K562 (cell line): ENCODE results near the gene CYP2W1. TPM values are rescaled to one million over a fixed set of nuclear protein-coding genes. Genes with fewer than 3 reads are reported as not detected.

ENCODE experiments used
- CHD2 ChIP-seq: IDR thresholded peaks from 2 replicates; pipeline ENCODE4 v1.6.1; 2011; ENCODE audit warnings: low read depth, low read length
- NFIX ChIP-seq: fragments of 250-450 bp; sonication (Bioruptor Pico); IDR thresholded peaks from 2 replicates; pipeline ENCODE4 v1.4.0; 2020; ENCODE audit warnings: low read depth, mild to moderate bottlenecking, moderate library complexity
- POLR2G ChIP-seq: fragments of 200-400 bp; formaldehyde crosslinking; IDR thresholded peaks from 2 replicates; pipeline ENCODE4 v1.6.1; 2017; ENCODE audit warnings: low read depth, mild to moderate bottlenecking, antibody characterized with exemption, low read length, moderate library complexity
- RBBP5 ChIP-seq: fragments of 200-600 bp; sonication (generic); IDR thresholded peaks from 2 replicates; pipeline ENCODE4 v1.6.1; 2012; ENCODE audit warnings: borderline replicate concordance, mild to moderate bottlenecking, low read length, control low read depth, inconsistent platforms; ENCODE audit not compliant: insufficient read depth, poor library complexity, severe bottlenecking
- SP1 ChIP-seq: sonication (generic); formaldehyde crosslinking; IDR thresholded peaks from 2 replicates; pipeline ENCODE4 v1.8.1; 2022; ENCODE audit warnings: mild to moderate bottlenecking, missing genetic modification reagents
- TEAD4 ChIP-seq, 2 experiments: sonication (generic) in 1 of 2; formaldehyde crosslinking in 1 of 2; IDR thresholded peaks; 2 replicates each; pipeline versions ENCODE4 v1.6.1 to v1.8.0; 2012 to 2022; ENCODE audit warnings: borderline replicate concordance in 1 of 2, inconsistent platforms in 1 of 2, low read length in 1 of 2, mild to moderate bottlenecking in 1 of 2, missing genetic modification reagents in 1 of 2
- polyA plus RNA-seq, 8 experiments: library from polyadenylated mRNA; depleted of rRNA in 4 of 8; stranded (reverse) in 5 of 8; unstranded in 3 of 8; fragments of >200 nt; fragmentation: Nextera tagmentation in 2 of 8; fragmentation: Illumina TruSeq in 1 of 8; extraction: Ambion mirVana in 2 of 8; extraction: Trizol in 1 of 8; gene quantifications; 2 replicates each; pipeline versions ENCODE4 v1.2.1 to v1.2.3, GENCODE V29; 2011 to 2014; ENCODE audit warnings: inconsistent platforms in 1 of 8, missing spikeins in 1 of 8
- total RNA-seq, 7 experiments: library from RNA; depleted of rRNA in 6 of 7; stranded (reverse); fragments of >200 nt in 6 of 7; fragmentation: Illumina TruSeq in 2 of 7; extraction: Trizol in 2 of 7; gene quantifications; 2 replicates each; pipeline versions ENCODE4 v1.2.1 to v1.2.3, GENCODE V29; 2011 to 2021; ENCODE audit warnings: low replicate concordance in 1 of 7
- TF ChIP-seq, protein P1 (sequence below), 3 experiments: IDR thresholded peaks in 2 of 3; conservative IDR thresholded peaks in 1 of 3; 2 replicates each; pipeline ENCODE4 v1.5.1; 2011 to 2012; ENCODE audit warnings: low read length in 3 of 3, mild to moderate bottlenecking in 3 of 3, control low read depth in 2 of 3, improper control_type of control experiment in 1 of 3, inconsistent platforms in 1 of 3, low read depth in 1 of 3, mixed read lengths in 1 of 3, moderate library complexity in 1 of 3; ENCODE audit not compliant: insufficient read depth in 2 of 3

The CYP2W1 gene
- total and polyA plus RNA-seq, 9 of the 15 experiments (the other 6 are each of a cell fraction or from before 2014, with no cell fraction given), result not detected

DNA sequence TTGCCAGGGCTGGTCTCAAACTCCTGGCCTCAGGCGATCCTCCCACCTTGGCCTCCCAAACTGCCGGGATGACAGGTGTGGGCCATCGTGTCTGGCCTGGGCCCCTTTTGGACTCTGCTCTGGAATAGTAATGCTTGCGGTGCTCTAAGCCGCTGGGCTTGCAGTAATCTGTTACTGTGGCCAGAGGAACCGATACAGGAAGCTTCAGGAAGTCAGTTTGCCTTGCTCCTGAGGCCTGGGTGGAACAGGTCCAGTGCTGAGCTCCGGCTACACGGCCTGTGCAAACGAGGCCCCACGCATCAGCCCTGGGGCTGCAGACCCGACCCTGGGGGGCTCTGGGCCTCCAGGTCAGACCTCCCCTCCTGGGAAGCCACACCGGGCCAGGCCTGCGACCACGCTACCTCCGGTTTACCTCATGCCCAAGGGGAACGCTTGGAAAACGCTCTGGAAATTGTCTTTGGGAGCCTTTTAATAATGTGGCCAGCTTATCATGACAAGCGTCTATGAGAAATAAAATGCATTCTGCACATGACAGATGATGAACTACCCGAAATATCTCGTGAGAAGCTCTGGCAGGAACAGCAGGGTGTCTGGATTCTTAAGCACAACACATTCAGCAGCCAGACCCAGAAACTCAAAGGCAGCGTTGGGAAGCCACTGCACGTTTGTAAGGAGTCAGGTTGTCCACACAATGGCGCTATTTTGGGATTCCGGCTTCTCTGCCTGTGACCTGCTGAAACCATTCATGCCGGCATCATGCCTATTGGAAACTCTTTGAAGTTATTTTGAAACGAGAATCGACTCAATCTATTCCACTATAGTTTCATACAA is 18.4 kb upstream of the CYP2W1 start (continued):
- TF ChIP-seq, protein P1, sequence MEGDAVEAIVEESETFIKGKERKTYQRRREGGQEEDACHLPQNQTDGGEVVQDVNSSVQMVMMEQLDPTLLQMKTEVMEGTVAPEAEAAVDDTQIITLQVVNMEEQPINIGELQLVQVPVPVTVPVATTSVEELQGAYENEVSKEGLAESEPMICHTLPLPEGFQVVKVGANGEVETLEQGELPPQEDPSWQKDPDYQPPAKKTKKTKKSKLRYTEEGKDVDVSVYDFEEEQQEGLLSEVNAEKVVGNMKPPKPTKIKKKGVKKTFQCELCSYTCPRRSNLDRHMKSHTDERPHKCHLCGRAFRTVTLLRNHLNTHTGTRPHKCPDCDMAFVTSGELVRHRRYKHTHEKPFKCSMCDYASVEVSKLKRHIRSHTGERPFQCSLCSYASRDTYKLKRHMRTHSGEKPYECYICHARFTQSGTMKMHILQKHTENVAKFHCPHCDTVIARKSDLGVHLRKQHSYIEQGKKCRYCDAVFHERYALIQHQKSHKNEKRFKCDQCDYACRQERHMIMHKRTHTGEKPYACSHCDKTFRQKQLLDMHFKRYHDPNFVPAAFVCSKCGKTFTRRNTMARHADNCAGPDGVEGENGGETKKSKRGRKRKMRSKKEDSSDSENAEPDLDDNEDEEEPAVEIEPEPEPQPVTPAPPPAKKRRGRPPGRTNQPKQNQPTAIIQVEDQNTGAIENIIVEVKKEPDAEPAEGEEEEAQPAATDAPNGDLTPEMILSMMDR (IDR thresholded peaks at IDR 0.05 in 2 of 3, conservative IDR thresholded peaks at IDR 0.05 in 1 of 3; ENCODE audit: insufficient read depth in 2 of 3, low read depth in 1 of 3, low read length in 3 of 3), result peak; percentile 42 to 46 (median 45); a peak in 5 of 6 replicates
- TF ChIP-seq TEAD4 (IDR thresholded peaks at IDR 0.05; ENCODE audit: low read length) (0 out of 2 replicates have a peak, but pooled peaks have one; percentile 35), TEAD4 (CRISPR knock-in tag; IDR thresholded peaks at IDR 0.05; ENCODE audit: borderline replicate concordance) (no peak), SP1 (CRISPR knock-in tag) (0 out of 2 replicates have a peak, but pooled peaks have one; percentile 46), NFIX (CRISPR knock-in tag) (no peak), POLR2G (peak; percentile 60), RBBP5 (no peak), CHD2 (no peak)
